D721Med (cell line): ENCODE results near the gene ZNF396.

Source experiments
- DNase-seq: peaks from one replicate; pipeline ENCODE4 v3.0.0; 2011; ENCODE audit warnings: low spot score; ENCODE audit not compliant: insufficient read length
- FAIRE-seq: peaks from 2 replicates; lab custom pipeline; 2011; peaks lifted over from hg19 to GRCh38; lab: Jason Lieb, UNC
- CTCF ChIP-seq: IDR thresholded peaks from 2 replicates; pipeline ENCODE4 v1.5.1; 2012; ENCODE audit warnings: mild to moderate bottlenecking, control low read depth; ENCODE audit not compliant: insufficient read depth; ENCODE audit errors: missing control alignments

ZNF396 gene

GRCh38 chr18:35369126-35369525 lies 8.0 kb downstream of the ZNF396 start:
- DNase-seq (no peak), FAIRE-seq (no peak)

GRCh38 chr18:35368595-35368994 lies 8.5 kb downstream of the ZNF396 start:
- DNase-seq (no peak), FAIRE-seq (no peak)
- no peak for TF ChIP-seq CTCF

More at GRCh38 chr18:35369126-35369525, 8.0 kb downstream of the ZNF396 start:
- TF ChIP-seq CTCF: no peak

- no peak for TF ChIP-seq CTCF
- DNase-seq (no peak), FAIRE-seq (no peak)
Observed at GRCh38 chr18:35362531-35362930, 14.6 kb downstream of the ZNF396 start.

- no peak for FAIRE-seq
Observed at GRCh38 chr18:35361570-35362321, 15.4 kb downstream of the ZNF396 start.

GRCh38 chr18:35355140-35355618 lies 22.0 kb downstream of the ZNF396 start:
- TF ChIP-seq CTCF: peak; percentile 67
- DNase-seq: no peak
- FAIRE-seq: peak; percentile 70

More at GRCh38 chr18:35361570-35362321, 15.4 kb downstream of the ZNF396 start:
- no peak for TF ChIP-seq CTCF
- DNase-seq: no peak

GRCh38 chr18:35352778-35353177 lies 24.4 kb downstream of the ZNF396 start:
- DNase-seq (no peak), FAIRE-seq (no peak)
- no peak for TF ChIP-seq CTCF

GRCh38 chr18:35352283-35352682 lies 24.9 kb downstream of the ZNF396 start:
- TF ChIP-seq CTCF: no peak
- FAIRE-seq: no peak
- DNase-seq: no peak
